ENCODE measurements around the gene KLHDC10. TPM values are rescaled to one million over a fixed set of nuclear protein-coding genes. Genes with fewer than 3 reads are reported as not detected.

The KLHDC10 gene
- polyA plus RNA-seq, 4 donors = 7.0 to 23.3 (median 12.1) TPM

- Histone ChIP-seq H3K27me3 (ENCODE audit: control insufficient read depth in 3 of 3, insufficient read depth in 3 of 3, low read length in 3 of 3) (no peaks in the 10 kb centered on the region), H3K4me3 (ENCODE audit: low read depth in 1 of 3, low read length in 3 of 3) (no peak overlapping the region), H3K9me3 (ENCODE audit: control insufficient read depth in 2 of 2, insufficient read depth in 1 of 2, low read depth in 1 of 2, low read length in 1 of 2) (no peaks in the 10 kb centered on the region), H3K27ac (ENCODE audit: low read depth in 1 of 3, low read length in 2 of 3) (no peak overlapping the region), H3K4me1 (ENCODE audit: control insufficient read depth in 3 of 3, insufficient read depth in 2 of 3, low read depth in 1 of 3, low read length in 2 of 3) (peaks cover 0 to 35% (median 5%) of the 10 kb centered on the region in 3 donors), H3K36me3 (ENCODE audit: control insufficient read depth in 3 of 3, insufficient read depth in 2 of 3, low read depth in 1 of 3, low read length in 3 of 3) (peaks cover 2 to 45% (median 5%) of the 10 kb centered on the region in 3 donors)
- DNase-seq = no peak
- FAIRE-seq = no peak
- WGBS, 3 donors = 98 to 99% (median 99%) methylated on average over 4 of the region's 4 CpGs
Measured at GRCh38 chr7:130137207-130137606, 66.9 kb downstream of the KLHDC10 start.

- FAIRE-seq = no peak
- Histone ChIP-seq H3K9me3 (ENCODE audit: control insufficient read depth in 2 of 2, insufficient read depth in 1 of 2, low read depth in 1 of 2, low read length in 1 of 2) (no peaks in the 10 kb centered on the region), H3K27ac (ENCODE audit: low read depth in 1 of 3, low read length in 2 of 3) (no peak overlapping the region), H3K4me1 (ENCODE audit: control insufficient read depth in 3 of 3, insufficient read depth in 2 of 3, low read depth in 1 of 3, low read length in 2 of 3) (peaks cover 0 to 40% (median 5%) of the 10 kb centered on the region in 3 donors), H3K36me3 (ENCODE audit: control insufficient read depth in 3 of 3, insufficient read depth in 2 of 3, low read depth in 1 of 3, low read length in 3 of 3) (peaks cover 2 to 48% (median 5%) of the 10 kb centered on the region in 3 donors), H3K4me3 (ENCODE audit: low read depth in 1 of 3, low read length in 3 of 3) (no peak overlapping the region), H3K27me3 (ENCODE audit: control insufficient read depth in 3 of 3, insufficient read depth in 3 of 3, low read length in 3 of 3) (no peaks in the 10 kb centered on the region)
- no peak for DNase-seq
- WGBS, 3 donors = 85 to 93% (median 91%) methylated on average over 2 of the region's 2 CpGs
Measured at GRCh38 chr7:130139193-130139960, 69.0 kb downstream of the KLHDC10 start.

- Histone ChIP-seq H3K4me3 (ENCODE audit: low read depth in 1 of 3, low read length in 3 of 3) (peak overlapping the region in 1 of 3 donors; percentile 37), H3K27ac (ENCODE audit: low read depth in 1 of 3, low read length in 2 of 3) (peak overlapping the region in 2 of 3 donors; percentile 71 to 75), H3K36me3 (ENCODE audit: control insufficient read depth in 3 of 3, insufficient read depth in 2 of 3, low read depth in 1 of 3, low read length in 3 of 3) (peaks cover 2 to 41% (median 2%) of the 10 kb centered on the region in 3 donors), H3K27me3 (ENCODE audit: control insufficient read depth in 3 of 3, insufficient read depth in 3 of 3, low read length in 3 of 3) (no peaks in the 10 kb centered on the region), H3K9me3 (ENCODE audit: control insufficient read depth in 2 of 2, insufficient read depth in 1 of 2, low read depth in 1 of 2, low read length in 1 of 2) (no peaks in the 10 kb centered on the region), H3K4me1 (ENCODE audit: control insufficient read depth in 3 of 3, insufficient read depth in 2 of 3, low read depth in 1 of 3, low read length in 2 of 3) (peaks cover 0 to 50% (median 5%) of the 10 kb centered on the region in 3 donors)
- DNase-seq = no peak
- no peak for FAIRE-seq
- WGBS, 3 donors = 90 to 94% (median 94%) methylated on average over 37 to 47 of the region's 47 CpGs
Measured at GRCh38 chr7:130140551-130141160, 70.3 kb downstream of the KLHDC10 start.

GRCh38 chr7:130141161-130141883 lies 71.0 kb downstream of the KLHDC10 start:
- H3K4me3 ChIP-seq (ENCODE audit: low read depth in 1 of 3, low read length in 3 of 3) = peak overlapping the region; percentile 35 to 46 (median 37)
- peaks cover 0 to 49% (median 5%) of the 10 kb centered on the region in 3 donors for H3K4me1 ChIP-seq (ENCODE audit: control insufficient read depth in 3 of 3, insufficient read depth in 2 of 3, low read depth in 1 of 3, low read length in 2 of 3)
- DNase-seq = peak in 1 of 2 donors; percentile 92
- H3K36me3 ChIP-seq (ENCODE audit: control insufficient read depth in 3 of 3, insufficient read depth in 2 of 3, low read depth in 1 of 3, low read length in 3 of 3) = peaks cover 2 to 37% (median 2%) of the 10 kb centered on the region in 3 donors
- no peaks in the 10 kb centered on the region for H3K27me3 ChIP-seq (ENCODE audit: control insufficient read depth in 3 of 3, insufficient read depth in 3 of 3, low read length in 3 of 3)
- 24 to 66% (median 64%) methylated on average over 36 to 39 of the region's 39 CpGs for WGBS, 3 donors
- H3K27ac ChIP-seq (ENCODE audit: low read depth in 1 of 3, low read length in 2 of 3) = peak overlapping the region in 2 of 3 donors; percentile 71 to 75
- no peak for FAIRE-seq
- no peaks in the 10 kb centered on the region for H3K9me3 ChIP-seq (ENCODE audit: control insufficient read depth in 2 of 2, insufficient read depth in 1 of 2, low read depth in 1 of 2, low read length in 1 of 2)

GRCh38 chr7:130141884-130142653 lies 71.7 kb downstream of the KLHDC10 start:
- 66 to 75% (median 71%) methylated on average over 17 of the region's 17 CpGs for WGBS, 3 donors
- peaks cover 0 to 56% (median 5%) of the 10 kb centered on the region in 3 donors for H3K4me1 ChIP-seq (ENCODE audit: control insufficient read depth in 3 of 3, insufficient read depth in 2 of 3, low read depth in 1 of 3, low read length in 2 of 3)
- H3K9me3 ChIP-seq (ENCODE audit: control insufficient read depth in 2 of 2, insufficient read depth in 1 of 2, low read depth in 1 of 2, low read length in 1 of 2) = no peaks in the 10 kb centered on the region
- no peak for FAIRE-seq
- H3K4me3 ChIP-seq (ENCODE audit: low read depth in 1 of 3, low read length in 3 of 3) = peak overlapping the region in 2 of 3 donors; percentile 35 to 37
- peak overlapping the region in 2 of 3 donors; percentile 71 to 75 for H3K27ac ChIP-seq (ENCODE audit: low read depth in 1 of 3, low read length in 2 of 3)
- peaks cover 2 to 37% (median 2%) of the 10 kb centered on the region in 3 donors for H3K36me3 ChIP-seq (ENCODE audit: control insufficient read depth in 3 of 3, insufficient read depth in 2 of 3, low read depth in 1 of 3, low read length in 3 of 3)
- no peaks in the 10 kb centered on the region for H3K27me3 ChIP-seq (ENCODE audit: control insufficient read depth in 3 of 3, insufficient read depth in 3 of 3, low read length in 3 of 3)
- DNase-seq = no peak

- Histone ChIP-seq H3K27ac (ENCODE audit: low read depth in 1 of 3, low read length in 2 of 3) (peak overlapping the region in 2 of 3 donors; percentile 17 to 71), H3K4me1 (ENCODE audit: control insufficient read depth in 3 of 3, insufficient read depth in 2 of 3, low read depth in 1 of 3, low read length in 2 of 3) (peaks cover 0 to 59% (median 5%) of the 10 kb centered on the region in 3 donors), H3K27me3 (ENCODE audit: control insufficient read depth in 3 of 3, insufficient read depth in 3 of 3, low read length in 3 of 3) (no peaks in the 10 kb centered on the region), H3K4me3 (ENCODE audit: low read depth in 1 of 3, low read length in 3 of 3) (no peak overlapping the region), H3K36me3 (ENCODE audit: control insufficient read depth in 3 of 3, insufficient read depth in 2 of 3, low read depth in 1 of 3, low read length in 3 of 3) (peaks cover 0 to 36% (median 0%) of the 10 kb centered on the region in 3 donors), H3K9me3 (ENCODE audit: control insufficient read depth in 2 of 2, insufficient read depth in 1 of 2, low read depth in 1 of 2, low read length in 1 of 2) (no peaks in the 10 kb centered on the region)
- FAIRE-seq (no peak), DNase-seq (no peak)
- WGBS, 3 donors = 75 to 85% (median 82%) methylated on average over 14 of the region's 14 CpGs
Measured at GRCh38 chr7:130142654-130143333, 72.5 kb downstream of the KLHDC10 start.

- Histone ChIP-seq H3K4me1 (ENCODE audit: control insufficient read depth in 3 of 3, insufficient read depth in 2 of 3, low read depth in 1 of 3, low read length in 2 of 3) (peaks cover 0 to 64% (median 5%) of the 10 kb centered on the region in 3 donors), H3K4me3 (ENCODE audit: low read depth in 1 of 3, low read length in 3 of 3) (no peak overlapping the region), H3K27me3 (ENCODE audit: control insufficient read depth in 3 of 3, insufficient read depth in 3 of 3, low read length in 3 of 3) (no peaks in the 10 kb centered on the region), H3K9me3 (ENCODE audit: control insufficient read depth in 2 of 2, insufficient read depth in 1 of 2, low read depth in 1 of 2, low read length in 1 of 2) (no peaks in the 10 kb centered on the region), H3K36me3 (ENCODE audit: control insufficient read depth in 3 of 3, insufficient read depth in 2 of 3, low read depth in 1 of 3, low read length in 3 of 3) (peaks cover 0 to 35% (median 0%) of the 10 kb centered on the region in 3 donors), H3K27ac (ENCODE audit: low read depth in 1 of 3, low read length in 2 of 3) (peak overlapping the region in 1 of 3 donors; percentile 71)
- WGBS, 3 donors = 88 to 95% (median 89%) methylated on average over 5 of the region's 5 CpGs
- no peak for DNase-seq
- FAIRE-seq = no peak
Measured at GRCh38 chr7:130143334-130143732, 73.0 kb downstream of the KLHDC10 start.
